ENCODE results near the gene ABHD17C. TPM values are rescaled to one million over a fixed set of nuclear protein-coding genes. Genes with fewer than 3 reads are reported as not detected.

The ABHD17C gene
- total RNA-seq, 1 experiment from 2014 or later = 4.4 TPM

DNA sequence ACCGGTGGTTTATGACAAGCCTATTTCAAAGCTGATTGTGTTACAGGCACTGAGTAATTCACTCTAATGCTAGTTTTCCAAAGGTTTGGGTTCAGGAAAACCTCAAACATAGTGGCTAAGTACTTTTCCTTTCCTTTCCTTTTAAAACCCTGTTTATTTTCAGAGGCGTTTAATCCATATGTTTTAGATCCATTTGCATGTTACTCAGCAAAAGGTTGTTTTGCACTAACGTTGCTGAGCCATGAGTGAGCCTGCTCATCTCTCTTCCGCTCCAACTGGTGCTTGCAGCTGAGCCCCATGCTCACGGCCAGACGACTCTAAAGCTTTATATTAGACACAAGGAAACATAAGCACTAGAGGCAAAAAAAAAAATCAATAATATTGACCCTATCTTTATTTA, 93.4 kb downstream of the ABHD17C start:
- Histone ChIP-seq H3K27ac (no peak overlapping the region), H3K4me1 (no peaks in the 10 kb centered on the region; the same call in 1 of the 2 replicates), H3K9me3 (replicated peaks) (no peaks in the 10 kb centered on the region), H3K4me3 (no peak overlapping the region), H3K27me3 (peaks cover 7% of the 10 kb centered on the region; the same call in 1 of the 2 replicates), H3K36me3 (no peaks in the 10 kb centered on the region)
- DNase-seq = no peak

DNA sequence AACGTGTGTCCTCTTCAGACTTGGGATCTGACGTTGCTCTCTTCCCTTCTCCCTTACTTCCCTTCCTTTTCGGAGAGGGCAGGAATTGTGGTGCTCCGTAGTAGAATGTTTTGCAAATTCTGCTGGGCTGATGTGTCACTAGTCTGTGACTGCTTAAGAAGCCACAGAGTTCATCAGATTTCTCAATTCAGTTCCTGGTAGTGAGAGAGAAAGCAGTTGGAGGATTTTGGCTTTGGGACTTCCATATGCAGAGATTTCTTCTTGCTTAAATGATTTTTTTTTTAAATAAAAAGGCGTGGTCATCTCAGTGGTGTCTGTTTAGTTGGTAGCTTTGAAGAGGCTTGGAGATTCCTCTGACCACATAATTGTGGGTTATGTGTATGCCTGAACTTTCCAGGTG, 94.2 kb downstream of the ABHD17C start:
- Histone ChIP-seq H3K27me3 (peaks cover 7% of the 10 kb centered on the region; the same call in 1 of the 2 replicates), H3K4me3 (no peak overlapping the region), H3K36me3 (no peaks in the 10 kb centered on the region), H3K4me1 (no peaks in the 10 kb centered on the region; the same call in 1 of the 2 replicates), H3K27ac (no peak overlapping the region), H3K9me3 (replicated peaks) (no peaks in the 10 kb centered on the region)
- no peak for DNase-seq

GRCh38 chr15:80789796-80790195, 94.7 kb downstream of the ABHD17C start:
- DNase-seq = peak in 1 of 2 experiments; percentile 27
- Histone ChIP-seq H3K9me3 (replicated peaks) (no peaks in the 10 kb centered on the region), H3K4me1 (no peaks in the 10 kb centered on the region; the same call in 1 of the 2 replicates), H3K4me3 (no peak overlapping the region), H3K36me3 (no peaks in the 10 kb centered on the region), H3K27me3 (peaks cover 7% of the 10 kb centered on the region; the same call in 1 of the 2 replicates), H3K27ac (no peak overlapping the region)

DNA sequence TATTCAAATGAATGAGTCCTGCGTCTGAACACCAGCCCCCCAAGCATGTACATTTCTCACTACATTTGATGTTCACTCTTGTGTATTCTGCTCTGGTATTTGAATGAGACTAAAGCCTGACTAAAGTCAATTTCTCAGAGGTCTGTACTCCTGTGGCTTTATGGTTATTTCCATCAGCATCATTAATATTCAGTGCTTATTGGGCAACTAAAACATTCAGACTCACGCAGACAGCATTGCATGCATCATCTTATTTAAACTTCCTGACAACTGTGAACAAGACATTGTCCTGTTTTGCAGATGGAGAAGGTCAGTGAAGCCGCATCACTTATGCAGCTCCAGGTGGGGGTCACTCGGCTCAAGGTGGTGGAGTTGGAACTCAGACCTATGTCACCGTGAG, 95.1 kb downstream of the ABHD17C start:
- DNase-seq = no peak
- no peaks in the 10 kb centered on the region for H3K36me3 ChIP-seq
- H3K9me3 ChIP-seq (replicated peaks) = no peaks in the 10 kb centered on the region
- H3K4me1 ChIP-seq = no peaks in the 10 kb centered on the region; the same call in 1 of the 2 replicates
- peaks cover 7% of the 10 kb centered on the region; the same call in 1 of the 2 replicates for H3K27me3 ChIP-seq
- H3K4me3 ChIP-seq = no peak overlapping the region
- no peak overlapping the region for H3K27ac ChIP-seq

DNA sequence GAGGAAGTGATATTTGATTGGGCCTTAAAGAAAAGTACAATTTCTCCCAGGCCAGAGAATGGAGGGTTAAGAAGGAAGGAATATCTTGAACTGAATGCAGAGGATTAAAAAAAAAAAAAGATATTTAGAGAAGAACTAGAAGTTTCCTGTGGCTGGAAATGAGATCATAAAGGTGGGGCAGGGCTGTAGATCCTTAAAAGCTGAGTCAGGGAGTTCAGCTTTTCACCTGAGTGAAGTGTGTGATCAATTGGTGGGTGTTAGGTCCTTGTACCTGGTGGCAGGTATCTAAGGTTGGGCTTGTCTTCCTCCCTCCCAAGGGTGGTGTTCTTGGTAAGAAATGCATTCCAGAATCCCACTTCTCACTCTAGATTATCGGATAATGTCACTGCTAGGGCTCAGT, 95.9 kb downstream of the ABHD17C start:
- peaks cover 7% of the 10 kb centered on the region; the same call in 1 of the 2 replicates for H3K27me3 ChIP-seq
- DNase-seq = no peak
- H3K4me3 ChIP-seq = no peak overlapping the region
- H3K36me3 ChIP-seq = no peaks in the 10 kb centered on the region
- H3K9me3 ChIP-seq (replicated peaks) = no peaks in the 10 kb centered on the region
- H3K27ac ChIP-seq = no peak overlapping the region
- H3K4me1 ChIP-seq = no peaks in the 10 kb centered on the region; the same call in 1 of the 2 replicates

DNA sequence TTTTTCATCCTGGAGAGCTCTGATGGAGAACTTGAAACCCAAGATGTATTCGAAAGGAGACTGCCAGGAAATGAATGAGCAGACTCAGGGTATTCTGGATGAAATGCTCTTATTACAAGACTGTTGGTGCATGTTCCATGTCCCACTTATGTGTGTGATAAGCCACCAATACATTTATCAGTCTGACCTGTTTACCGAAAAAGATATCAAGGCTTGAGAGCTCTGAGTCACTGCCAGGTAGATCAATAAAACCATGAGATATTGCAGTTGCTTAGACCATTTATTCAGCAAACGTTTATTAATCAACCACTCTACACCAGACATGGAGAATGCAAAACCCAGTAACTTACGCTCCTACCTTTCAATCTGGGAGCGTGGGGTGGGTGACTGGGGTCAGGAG, 101.3 kb downstream of the ABHD17C start:
- H3K4me1 ChIP-seq = no peaks in the 10 kb centered on the region
- peaks cover 3% of the 10 kb centered on the region; the same call in 1 of the 2 replicates for H3K27me3 ChIP-seq
- H3K4me3 ChIP-seq = no peak overlapping the region
- no peak overlapping the region for H3K27ac ChIP-seq
- DNase-seq = no peak
- H3K9me3 ChIP-seq (replicated peaks) = no peaks in the 10 kb centered on the region
- H3K36me3 ChIP-seq = no peaks in the 10 kb centered on the region

GRCh38 chr15:80798911-80799310, 103.8 kb downstream of the ABHD17C start:
- no peaks in the 10 kb centered on the region for H3K9me3 ChIP-seq (replicated peaks)
- no peak for DNase-seq
- no peaks in the 10 kb centered on the region; the same call in 1 of the 2 replicates for H3K4me1 ChIP-seq
- no peak overlapping the region for H3K4me3 ChIP-seq
- no peaks in the 10 kb centered on the region for H3K27me3 ChIP-seq
- H3K27ac ChIP-seq = no peak overlapping the region
- no peaks in the 10 kb centered on the region for H3K36me3 ChIP-seq

- H3K27ac ChIP-seq = no peak overlapping the region
- no peak overlapping the region for H3K4me3 ChIP-seq
- H3K36me3 ChIP-seq = no peaks in the 10 kb centered on the region
- H3K9me3 ChIP-seq (replicated peaks) = no peaks in the 10 kb centered on the region
- DNase-seq = no peak
- no peaks in the 10 kb centered on the region for H3K27me3 ChIP-seq
- H3K4me1 ChIP-seq = no peaks in the 10 kb centered on the region; the same call in 1 of the 2 replicates
Observed at GRCh38 chr15:80800067-80800466, 105.0 kb downstream of the ABHD17C start.

- DNase-seq = peak in 1 of 2 experiments; percentile 26
- Histone ChIP-seq H3K36me3 (no peaks in the 10 kb centered on the region), H3K27ac (no peak overlapping the region), H3K9me3 (replicated peaks) (no peaks in the 10 kb centered on the region), H3K27me3 (no peaks in the 10 kb centered on the region), H3K4me1 (no peaks in the 10 kb centered on the region; the same call in 1 of the 2 replicates), H3K4me3 (no peak overlapping the region)
Observed at GRCh38 chr15:80801891-80802680, 107.0 kb downstream of the ABHD17C start.

GRCh38 chr15:80803580-80804525, 108.7 kb downstream of the ABHD17C start:
- Histone ChIP-seq H3K36me3 (no peaks in the 10 kb centered on the region), H3K4me1 (no peaks in the 10 kb centered on the region; the same call in 1 of the 2 replicates), H3K27ac (no peak overlapping the region), H3K27me3 (no peaks in the 10 kb centered on the region), H3K4me3 (no peak overlapping the region), H3K9me3 (replicated peaks) (no peaks in the 10 kb centered on the region)
- no peak for DNase-seq

GRCh38 chr15:80804970-80805495, 109.9 kb downstream of the ABHD17C start:
- Histone ChIP-seq H3K4me3 (no peak overlapping the region), H3K4me1 (no peaks in the 10 kb centered on the region; the same call in 1 of the 2 replicates), H3K36me3 (no peaks in the 10 kb centered on the region), H3K9me3 (replicated peaks) (no peaks in the 10 kb centered on the region), H3K27me3 (no peaks in the 10 kb centered on the region), H3K27ac (no peak overlapping the region)
- no peak for DNase-seq

Other genes with a start within 250 kb of the ABHD17C start
- 0.20 and 0.33 TPM in 2 replicates for gene CEMIP, start 84.1 kb downstream of the ABHD17C start, total RNA-seq (2014; rRNA removed; shearing (Covaris generic))